HG03460 (cell line): ENCODE data around the gene BBC3.
A peak's percentile ranks its signal among the peaks of the same experiment; 100 is the strongest.

ENCODE experiments used
- ATAC-seq: cut with Tn5 transposase; IDR thresholded peaks from one replicate; pipeline ENCODE4 v1.9.1; 2021; ENCODE audit not compliant: unreplicated experiment

Gene BBC3

GRCh38 chr19:47231215-47232054 lies 436 bp upstream of the BBC3 start:
- ATAC-seq, result no peak

GRCh38 chr19:47230054-47230920 lies 712 bp downstream of the BBC3 start:
- no peak for ATAC-seq

- ATAC-seq, result no peak
These were observed 1.3 kb downstream of the BBC3 start for GRCh38 chr19:47229676-47230053.

GRCh38 chr19:47228937-47229675 lies 1.9 kb downstream of the BBC3 start:
- ATAC-seq, result no peak

GRCh38 chr19:47228168-47228936 lies 2.6 kb downstream of the BBC3 start:
- ATAC-seq, result no peak

GRCh38 chr19:47227352-47228167 lies 3.4 kb downstream of the BBC3 start:
- ATAC-seq, result no peak

- peak; percentile 30 for ATAC-seq
These were observed 4.3 kb downstream of the BBC3 start for GRCh38 chr19:47226426-47227351.

- ATAC-seq, result no peak
These were observed 5.1 kb downstream of the BBC3 start for GRCh38 chr19:47225746-47226425.

GRCh38 chr19:47221890-47222289 lies 9.1 kb downstream of the BBC3 start:
- ATAC-seq, result no peak

GRCh38 chr19:47221080-47221841 lies 9.7 kb downstream of the BBC3 start:
- ATAC-seq, result no peak

GRCh38 chr19:47215581-47215980 lies 15.4 kb downstream of the BBC3 start:
- no peak for ATAC-seq

GRCh38 chr19:47210689-47211316 lies 20.2 kb downstream of the BBC3 start:
- ATAC-seq, result no peak

- ATAC-seq, result no peak
These were observed 20.9 kb downstream of the BBC3 start for GRCh38 chr19:47210180-47210490.

GRCh38 chr19:47209319-47210179 lies 21.4 kb downstream of the BBC3 start:
- ATAC-seq, result no peak

GRCh38 chr19:47203254-47203653 lies 27.7 kb downstream of the BBC3 start:
- ATAC-seq, result no peak

- no peak for ATAC-seq
These were observed 30.5 kb downstream of the BBC3 start for GRCh38 chr19:47200530-47200929.
